HG02571 (cell line): ENCODE data around the gene ANO10.

Source experiments
- ATAC-seq: cut with Tn5 transposase; IDR thresholded peaks from one replicate; pipeline ENCODE4 v1.9.1; 2021; ENCODE audit warnings: mild to moderate bottlenecking, moderate library complexity; ENCODE audit not compliant: unreplicated experiment

The ANO10 gene

GRCh38 chr3:43388915-43389314 lies 232.9 kb downstream of the ANO10 start:
- ATAC-seq = no peak

- ATAC-seq = no peak
Observed at GRCh38 chr3:43388175-43388574, 233.6 kb downstream of the ANO10 start.

DNA sequence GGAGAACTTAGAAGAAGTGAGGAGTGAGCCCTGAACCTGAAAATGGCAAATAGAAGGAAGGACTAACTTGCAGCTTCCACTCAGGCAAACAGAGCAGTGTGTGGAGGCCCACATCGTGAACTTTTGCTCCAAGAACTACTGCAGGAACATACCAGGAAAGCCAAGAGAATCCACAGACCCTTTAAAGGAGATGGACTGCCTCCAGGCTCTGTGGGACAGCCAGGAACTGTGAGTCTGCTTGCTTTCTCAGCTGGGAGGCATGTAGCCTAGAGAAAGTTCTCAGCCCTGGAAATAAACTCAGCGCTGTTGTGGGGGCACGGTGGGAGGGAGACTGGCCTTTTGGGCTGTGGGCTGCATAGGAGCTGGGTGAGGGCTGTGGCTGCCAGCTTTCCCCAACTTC lies 242.5 kb downstream of the ANO10 start:
- no peak for ATAC-seq

DNA sequence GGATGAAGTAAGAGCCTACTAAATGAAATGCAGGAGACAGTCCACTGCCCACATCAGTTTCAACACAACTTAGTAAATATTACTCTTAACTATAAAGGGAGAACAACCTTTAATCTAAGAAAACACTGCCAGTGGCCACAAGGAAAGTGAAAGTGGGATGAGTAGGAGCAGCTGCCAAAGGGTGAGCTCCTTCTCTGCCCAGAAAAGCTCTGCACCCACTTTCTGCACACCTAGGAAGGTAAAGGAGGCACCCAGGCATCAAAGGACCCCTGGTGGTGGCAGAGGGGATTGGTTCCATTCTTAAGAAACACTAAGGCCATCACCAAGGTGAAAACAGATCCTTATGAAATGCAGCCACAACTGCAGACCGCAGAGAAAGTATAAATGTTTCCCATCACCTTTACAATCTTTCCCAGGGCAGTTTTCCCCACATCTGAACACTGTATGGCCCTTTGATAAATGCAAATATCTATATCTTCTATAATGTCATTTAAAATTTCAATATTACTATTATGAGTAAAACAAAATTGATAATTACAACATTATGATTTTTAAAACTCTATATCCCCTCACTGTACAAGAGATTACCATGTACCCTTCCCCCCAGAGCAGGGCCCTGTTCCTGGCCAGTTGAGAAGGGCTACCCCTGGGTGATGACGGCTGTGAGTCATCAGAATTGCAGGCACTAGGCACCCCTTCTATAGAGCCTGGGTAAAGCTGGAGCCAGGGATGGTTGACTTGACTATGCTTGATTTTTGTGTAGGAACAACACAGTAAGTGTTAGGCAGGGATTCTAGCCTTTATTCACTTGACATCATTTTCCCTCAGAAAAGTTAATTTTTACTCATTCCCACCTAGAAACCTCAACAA lies 243.5 kb downstream of the ANO10 start:
- no peak for ATAC-seq

DNA sequence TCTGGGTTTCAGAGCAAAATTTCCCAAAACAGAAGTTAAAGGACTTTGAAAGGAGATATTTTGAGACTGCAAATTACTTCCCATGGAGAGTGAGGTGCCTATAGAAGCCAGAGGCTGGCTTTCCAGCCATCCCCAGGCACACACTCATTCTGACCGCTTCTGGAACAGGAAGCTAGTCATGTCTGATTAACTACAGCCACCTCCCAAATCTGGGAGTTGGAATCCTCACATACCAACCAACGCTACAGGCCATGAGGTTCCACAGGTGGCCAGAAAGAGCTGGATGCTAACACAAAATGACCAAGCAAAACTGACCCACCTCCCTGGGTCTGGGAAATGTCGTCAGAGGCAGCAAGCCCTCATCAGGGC lies 248.3 kb downstream of the ANO10 start:
- ATAC-seq = no peak

DNA sequence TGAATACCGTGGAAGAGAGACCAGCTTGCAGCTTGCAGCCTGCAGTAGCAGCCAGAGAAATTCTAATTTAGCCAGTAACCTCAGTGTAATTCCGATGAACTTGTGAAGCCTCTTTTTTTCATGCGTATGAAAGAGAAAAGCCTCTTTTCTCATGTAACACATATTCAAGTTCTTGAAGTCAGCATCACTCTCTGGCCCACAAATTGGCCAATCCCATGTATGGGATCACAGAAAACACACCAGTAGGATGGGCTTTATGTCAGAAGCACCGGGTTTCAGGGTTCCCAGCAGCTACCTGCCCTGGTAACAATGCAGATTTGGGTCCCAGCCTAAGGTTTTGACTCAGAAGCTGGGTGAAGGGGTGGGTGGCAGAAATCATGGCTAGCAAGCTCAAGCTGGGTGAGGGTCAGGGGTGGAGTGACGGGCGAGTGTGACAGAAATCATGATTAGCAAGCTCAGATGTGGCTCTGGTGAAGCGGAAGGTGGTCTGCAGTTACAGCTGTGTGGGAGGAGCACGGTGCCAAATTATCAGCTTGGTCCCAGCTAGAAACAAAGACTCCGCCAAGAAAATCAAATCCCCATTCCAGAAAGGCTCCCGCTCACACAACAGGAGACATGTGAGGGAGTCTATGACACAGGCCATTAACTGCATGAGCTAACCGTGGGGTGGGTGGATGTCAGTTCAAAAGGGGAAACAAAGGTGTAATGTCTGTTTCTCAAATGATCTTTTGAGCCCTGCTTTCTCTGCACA lies 248.8 kb downstream of the ANO10 start:
- no peak for ATAC-seq

- no peak for ATAC-seq
Observed at GRCh38 chr3:43372007-43372740, 249.6 kb downstream of the ANO10 start.

DNA sequence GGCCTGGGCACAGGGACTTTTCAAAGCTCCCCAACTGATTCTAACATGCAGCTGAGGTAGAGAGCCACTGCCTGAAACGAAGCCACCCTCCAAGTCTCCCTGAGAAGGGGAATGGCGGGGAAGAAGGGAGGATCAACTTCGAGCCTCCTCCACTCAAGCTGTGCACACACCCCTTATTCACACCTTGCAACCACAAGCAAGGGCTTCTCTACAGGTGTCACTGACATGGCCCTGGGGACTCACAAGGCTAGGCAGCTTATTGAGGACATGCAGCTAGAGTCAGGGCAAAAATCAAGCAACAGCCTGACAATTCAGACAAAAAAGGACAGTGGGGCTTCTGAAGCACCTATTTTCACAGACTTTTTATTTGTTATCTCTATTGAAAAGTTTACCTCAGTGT lies 250.3 kb downstream of the ANO10 start:
- no peak for ATAC-seq

GRCh38 chr3:43370293-43370980 lies 251.4 kb downstream of the ANO10 start:
- ATAC-seq = no peak

DNA sequence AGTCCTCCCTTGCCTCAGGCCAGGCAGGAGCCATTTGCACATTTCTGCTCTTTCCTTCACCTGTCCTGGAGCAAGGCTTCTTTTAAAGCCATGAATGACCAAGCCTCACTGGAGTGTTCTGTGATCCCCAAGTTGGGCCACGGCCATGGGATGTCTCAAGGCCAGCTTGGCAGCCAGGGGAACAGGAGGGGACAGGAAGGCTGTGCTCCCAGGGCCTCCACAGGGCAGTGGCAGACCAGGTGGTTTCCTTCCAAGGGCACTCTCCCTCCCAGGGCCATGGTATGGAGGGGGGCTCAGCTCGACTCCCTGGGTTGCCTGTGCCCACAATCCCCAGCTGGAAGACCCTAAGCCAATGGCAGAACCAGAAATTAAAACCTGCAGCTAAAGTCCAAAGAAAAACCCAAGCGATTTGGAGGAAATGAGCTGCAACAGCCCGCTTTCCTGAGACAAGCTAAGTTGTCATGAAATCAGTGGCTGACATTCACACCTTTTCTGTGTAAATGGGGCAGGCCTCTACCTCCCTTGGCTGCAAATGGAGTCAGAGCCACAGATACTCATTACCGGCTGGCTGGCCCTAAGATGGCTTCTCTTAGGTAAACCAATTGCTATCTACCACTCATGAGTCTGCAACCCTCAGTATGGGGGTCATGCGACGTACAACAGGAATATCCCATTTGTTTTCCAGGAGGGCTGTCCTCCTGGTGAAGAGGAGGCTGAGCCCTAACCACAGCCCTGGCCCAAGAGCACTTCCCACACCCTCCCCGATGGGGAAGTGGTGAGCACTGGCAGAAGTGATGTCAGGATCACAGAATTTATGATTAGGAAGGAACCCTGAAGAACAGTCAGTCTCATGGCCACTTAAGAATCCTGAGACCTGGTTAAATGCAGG lies 252.2 kb downstream of the ANO10 start:
- ATAC-seq = no peak

GRCh38 chr3:43366885-43367284 lies 254.9 kb downstream of the ANO10 start:
- ATAC-seq = no peak

- no peak for ATAC-seq
Observed at GRCh38 chr3:43366481-43366880, 255.3 kb downstream of the ANO10 start.

DNA sequence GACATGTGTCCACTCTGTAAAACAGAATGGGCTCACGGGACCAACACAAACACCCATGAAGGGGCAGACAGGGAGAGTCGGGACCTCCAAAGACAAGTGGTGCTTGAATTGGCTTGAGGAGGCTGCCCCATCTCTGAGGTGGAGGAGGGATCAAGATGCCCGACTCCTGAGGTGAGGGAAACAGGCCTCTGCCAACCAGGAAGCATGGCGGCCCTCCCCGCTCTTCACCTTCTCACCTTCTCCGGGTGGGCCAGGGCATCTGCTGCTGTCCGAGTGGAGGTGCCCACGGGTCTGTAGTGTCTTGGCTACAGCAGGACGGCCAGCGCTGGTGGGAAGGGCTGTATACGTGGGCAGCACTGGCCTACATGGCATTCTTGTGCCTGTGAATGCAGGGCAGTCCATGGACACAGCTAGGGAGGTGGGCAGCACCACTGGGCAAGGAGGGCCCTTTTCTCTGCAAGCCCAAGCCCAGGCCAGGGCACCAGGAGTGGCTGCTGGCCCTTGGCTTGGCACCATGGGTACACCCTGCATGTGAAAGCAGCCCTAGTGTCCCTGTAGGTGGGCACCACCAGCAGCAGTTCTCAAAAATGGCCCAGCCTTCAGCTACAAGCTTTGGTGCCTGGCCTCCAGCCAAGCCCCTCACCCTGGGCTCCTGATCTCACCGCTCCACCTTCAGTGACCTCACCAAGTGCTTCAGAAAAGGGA lies 256.1 kb downstream of the ANO10 start:
- no peak for ATAC-seq

GRCh38 chr3:43364926-43365325 lies 256.9 kb downstream of the ANO10 start:
- ATAC-seq = no peak

DNA sequence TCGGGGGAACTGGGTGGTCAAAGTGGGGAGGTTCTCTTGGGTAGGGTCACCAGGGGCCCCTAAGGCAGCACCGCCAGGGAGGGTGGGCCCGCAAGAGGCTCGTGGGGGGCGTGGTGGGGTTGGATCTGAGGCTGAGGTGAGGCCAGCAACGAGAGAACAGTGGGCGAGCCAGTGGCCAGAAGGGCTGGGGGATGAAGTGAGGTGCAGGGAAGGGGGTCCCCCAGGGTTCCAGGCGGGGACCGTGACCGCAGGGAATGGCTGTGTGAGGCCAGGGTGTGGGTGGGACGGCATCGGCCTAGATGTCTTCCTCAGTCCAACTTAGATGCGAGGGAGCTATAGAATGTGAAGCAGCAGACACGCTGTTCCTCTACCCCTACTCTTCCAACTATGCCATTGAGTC lies 257.3 kb downstream of the ANO10 start:
- no peak for ATAC-seq

GRCh38 chr3:43363621-43364266 lies 258.1 kb downstream of the ANO10 start:
- ATAC-seq = no peak

GRCh38 chr3:43362961-43363360 lies 258.9 kb downstream of the ANO10 start:
- ATAC-seq = no peak

GRCh38 chr3:43362183-43362582 lies 259.6 kb downstream of the ANO10 start:
- ATAC-seq = no peak

GRCh38 chr3:43361077-43361476 lies 260.7 kb downstream of the ANO10 start:
- no peak for ATAC-seq
